ENCODE results near the gene DNALI1. TPM values are rescaled to one million over a fixed set of nuclear protein-coding genes. Genes with fewer than 3 reads are reported as not detected.

Gene DNALI1
- total and polyA plus RNA-seq, 10 of the 15 experiments (the other 5 are each of a cell fraction or from before 2014, with no cell fraction given), result 0.03 to 0.13 (median 0.05) TPM; not detected in 7

- TF ChIP-seq SREBF2 (IDR thresholded peaks at IDR 0.05; ENCODE audit: low read length) (no peak), ZNF592 (IDR thresholded peaks at IDR 0.05) (no peak), FOXM1 (IDR thresholded peaks at IDR 0.05; ENCODE audit: low read depth, low read length) (no peak), CREM (IDR thresholded peaks at IDR 0.05; ENCODE audit: low read depth) (no peak), STAT3 (IDR thresholded peaks at IDR 0.05; ENCODE audit: low read depth, low read length) (no peak), PRDM15 (CRISPR knock-in tag; IDR thresholded peaks at IDR 0.05) (no peak), SMC3 (IDR thresholded peaks at IDR 0.05; ENCODE audit: borderline replicate concordance, low read length) (peak; percentile 76), POLR2AphosphoS5 (IDR thresholded peaks at IDR 0.05; ENCODE audit: low read length) (no peak), MEF2B (IDR thresholded peaks at IDR 0.05; ENCODE audit: partially characterized antibody, poor library complexity, severe bottlenecking) (peak; percentile 62), NR2F1 (conservative IDR thresholded peaks at IDR 0.05) (no peak), ZNF24 (IDR thresholded peaks at IDR 0.05) (no peak), RAD21 (IDR thresholded peaks at IDR 0.05; ENCODE audit: insufficient read depth, low read depth, low read length) (peak; percentile 75), GABPA (IDR thresholded peaks at IDR 0.05; ENCODE audit: low read depth) (no peak), ZBTB40 (IDR thresholded peaks at IDR 0.05; ENCODE audit: borderline replicate concordance) (0 out of 2 replicates have a peak, but pooled peaks have one; percentile 19)
These were observed 46.3 kb downstream of the DNALI1 start (continued) for GRCh38 chr1:37602750-37603694.
